Left forelimb (tissue), 1 donor: ENCODE data around the gene JADE1.

Experiments
- DNase-seq: peaks from one replicate; pipeline ENCODE4 v3.0.0-alpha.2; 2018; ENCODE audit warnings: low spot score

Gene JADE1

DNA sequence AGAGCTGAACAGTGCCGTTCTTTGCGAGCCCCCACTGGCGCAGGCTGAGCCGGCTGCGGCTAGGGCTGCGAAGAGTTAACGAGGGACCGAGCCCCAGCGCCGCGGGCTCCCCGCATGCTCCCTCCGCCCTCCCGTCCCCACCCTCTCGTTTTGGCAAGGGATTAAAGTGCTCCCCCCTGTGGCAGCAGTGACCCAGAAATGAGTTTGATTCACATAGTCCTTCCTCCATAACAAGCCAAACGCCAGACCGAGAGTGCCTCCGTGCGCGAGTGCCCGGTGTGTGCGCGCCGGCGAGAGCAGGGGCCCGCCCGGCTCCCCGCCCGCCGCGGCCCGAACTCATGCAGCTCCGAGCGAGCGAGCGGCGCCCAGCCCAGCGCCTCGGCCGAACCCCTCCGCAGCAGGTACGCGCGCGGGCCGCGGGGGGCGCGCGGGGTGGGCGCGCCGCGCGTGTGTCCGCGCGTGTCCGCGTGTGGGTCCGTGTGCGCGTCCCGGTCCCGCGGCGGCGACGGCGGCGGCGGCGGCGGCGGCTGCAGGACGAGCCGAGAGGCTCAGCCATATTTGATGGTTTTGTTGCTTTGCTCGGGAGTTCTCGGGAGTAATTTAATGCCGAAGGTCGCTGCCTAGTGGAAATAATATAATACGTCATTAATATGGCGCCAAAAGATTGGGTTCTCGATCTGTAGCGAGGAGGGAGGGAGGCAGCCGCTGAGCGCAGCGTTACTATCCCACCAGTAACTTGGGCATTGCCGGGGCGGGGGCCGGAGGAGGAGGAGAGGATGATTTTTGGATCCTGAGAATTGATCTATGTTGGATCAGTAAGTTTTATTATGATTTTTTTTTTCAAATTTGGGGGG lies at the start of gene JADE1:
Gene JADE1 (plus strand): TSS at position 224 of the 854 bp plus-strand sequence. CDS start 22,059 bp downstream, outside the sequence.
- peak; percentile 95 for DNase-seq

- DNase-seq = no peak
Observed at GRCh38 chr4:128766781-128767180, 42.7 kb upstream of the JADE1 start.

DNA sequence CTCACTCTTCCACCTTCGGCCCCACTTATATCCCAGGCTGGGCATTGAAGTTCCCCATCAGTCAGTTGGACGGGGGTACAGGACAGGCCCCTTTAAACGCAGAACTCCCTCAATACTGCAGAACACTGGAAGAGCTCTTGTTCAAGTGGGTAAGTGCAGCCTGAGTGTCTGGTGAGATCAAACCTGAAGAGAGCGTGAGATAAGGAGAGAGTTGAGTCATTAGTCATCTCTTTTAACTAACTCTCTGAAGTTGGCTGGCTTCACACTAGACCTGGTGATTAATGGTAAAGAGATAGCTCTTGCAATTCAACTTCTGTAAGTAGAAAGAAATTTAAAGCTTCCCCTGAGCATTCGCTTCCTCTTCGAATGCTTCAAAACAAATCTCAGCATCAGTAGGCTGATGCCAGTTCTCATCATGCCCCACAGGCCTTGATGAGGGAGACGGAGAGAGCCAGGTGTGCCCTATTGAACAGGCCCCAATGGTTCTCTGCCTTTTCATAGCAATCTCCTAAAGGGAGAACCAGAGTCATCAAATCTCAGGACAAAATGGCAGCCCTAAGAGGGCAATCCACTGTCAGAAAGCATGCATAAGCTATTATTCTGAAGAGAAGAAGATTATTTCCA lies 41.0 kb upstream of the JADE1 start:
- no peak for DNase-seq

DNA sequence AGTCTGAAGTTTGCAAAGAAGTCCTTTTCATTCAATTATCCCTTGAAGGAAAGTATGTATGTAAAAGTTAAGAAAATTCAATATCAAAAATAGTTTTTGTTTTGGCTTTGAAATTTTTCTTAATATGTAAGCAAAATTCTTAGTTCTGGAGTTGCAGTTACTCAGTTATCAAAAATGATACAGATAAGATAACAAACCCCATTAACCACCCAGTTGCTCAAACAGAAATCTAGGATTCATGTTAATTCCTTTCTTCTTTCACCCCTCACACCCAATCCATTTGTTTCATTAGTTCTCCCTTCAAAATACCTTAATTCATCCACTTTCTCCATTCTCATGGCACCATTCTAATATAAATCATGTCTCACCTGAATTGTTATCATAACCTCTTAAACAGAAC lies 40.5 kb upstream of the JADE1 start:
- no peak for DNase-seq

GRCh38 chr4:128770807-128771206 lies 38.7 kb upstream of the JADE1 start:
- DNase-seq = no peak

GRCh38 chr4:128775477-128775876 lies 34.0 kb upstream of the JADE1 start:
- no peak for DNase-seq

DNA sequence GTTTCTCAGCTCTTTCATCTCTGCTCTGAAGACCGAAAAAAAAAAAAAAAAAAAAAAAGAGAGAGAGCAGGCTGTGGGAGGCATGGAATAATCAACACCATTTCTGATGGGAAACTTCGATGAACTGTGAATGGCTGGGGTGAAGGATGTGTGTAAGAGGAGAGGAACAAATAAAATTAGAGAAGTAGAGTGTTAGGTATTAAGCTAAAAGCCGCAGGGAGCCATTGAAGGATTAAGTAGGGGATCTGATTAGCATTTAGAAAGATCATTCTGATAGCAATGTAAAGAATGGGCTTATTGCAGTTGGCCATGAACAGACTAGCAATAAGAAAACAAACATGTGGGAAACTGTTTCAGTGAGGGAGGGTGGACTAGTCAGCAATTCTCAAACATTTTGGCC lies 33.6 kb upstream of the JADE1 start:
- DNase-seq = no peak

GRCh38 chr4:128776794-128777216 lies 32.7 kb upstream of the JADE1 start:
- no peak for DNase-seq

- no peak for DNase-seq
Observed at GRCh38 chr4:128780688-128781087, 28.8 kb upstream of the JADE1 start.

GRCh38 chr4:128782076-128782715 lies 27.3 kb upstream of the JADE1 start:
- DNase-seq = no peak

DNA sequence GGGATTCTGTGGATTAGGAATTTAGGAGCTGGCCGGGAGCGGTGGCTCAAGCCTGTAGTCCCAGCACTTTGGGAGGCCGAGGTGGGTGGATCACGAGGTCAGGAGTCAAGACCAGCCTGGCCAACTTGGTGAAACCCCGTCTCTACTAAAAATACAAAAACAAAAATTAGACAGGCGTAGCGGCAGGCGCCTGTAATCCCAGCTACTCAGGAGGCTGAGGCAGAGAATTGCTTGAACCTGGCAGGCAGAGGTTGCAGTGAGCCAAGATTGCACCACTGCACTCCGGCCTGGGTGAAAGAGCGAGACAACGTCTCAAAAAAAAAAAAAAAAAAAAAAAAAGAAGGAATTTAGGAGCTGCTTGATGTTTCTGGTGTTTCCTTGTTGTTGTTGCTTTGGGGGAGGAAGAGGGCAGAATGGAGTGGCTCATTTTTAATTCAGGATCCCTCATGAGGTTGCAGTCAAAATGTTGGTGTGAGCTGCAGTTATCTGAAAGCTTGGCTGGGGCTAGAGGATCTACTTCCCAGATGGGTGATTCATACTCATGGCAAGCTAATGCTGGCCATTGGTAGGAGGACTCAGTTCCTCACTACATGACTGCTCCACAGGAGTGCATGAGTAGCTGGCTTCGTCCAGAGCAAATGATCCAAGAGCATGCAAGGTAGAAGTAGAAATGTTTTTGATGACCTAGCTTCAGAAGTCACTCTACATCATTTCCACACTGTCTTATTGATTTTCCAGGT lies 26.5 kb upstream of the JADE1 start:
- DNase-seq = no peak

- DNase-seq = no peak
Observed at GRCh38 chr4:128787509-128788311, 21.8 kb upstream of the JADE1 start.

- no peak for DNase-seq
Observed at GRCh38 chr4:128793859-128794672, 15.4 kb upstream of the JADE1 start.

GRCh38 chr4:128796934-128797333 lies 12.6 kb upstream of the JADE1 start:
- no peak for DNase-seq

DNA sequence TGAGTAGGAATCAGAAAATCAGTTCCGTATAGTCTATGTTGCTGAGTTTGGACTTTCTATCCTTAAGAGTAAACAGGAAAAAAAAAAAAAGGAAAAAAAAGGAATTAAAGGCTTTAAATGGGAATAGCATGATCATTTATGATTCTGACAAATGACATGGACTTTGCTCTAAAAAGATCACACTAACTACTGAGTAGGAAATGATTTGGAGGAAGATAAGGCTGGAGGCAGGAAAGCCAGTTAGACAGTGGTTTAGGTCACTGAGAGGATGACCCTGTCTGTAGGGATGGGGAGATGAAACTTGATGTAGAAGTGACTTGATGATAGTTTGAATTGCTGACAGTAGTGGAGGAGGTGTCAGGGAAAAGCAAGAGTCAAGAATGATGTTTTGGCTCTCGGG lies 9.2 kb upstream of the JADE1 start:
- no peak for DNase-seq

- DNase-seq = no peak
Observed at GRCh38 chr4:128800701-128801284, 8.7 kb upstream of the JADE1 start.

- no peak for DNase-seq
Observed at GRCh38 chr4:128802680-128803628, 6.5 kb upstream of the JADE1 start.

DNA sequence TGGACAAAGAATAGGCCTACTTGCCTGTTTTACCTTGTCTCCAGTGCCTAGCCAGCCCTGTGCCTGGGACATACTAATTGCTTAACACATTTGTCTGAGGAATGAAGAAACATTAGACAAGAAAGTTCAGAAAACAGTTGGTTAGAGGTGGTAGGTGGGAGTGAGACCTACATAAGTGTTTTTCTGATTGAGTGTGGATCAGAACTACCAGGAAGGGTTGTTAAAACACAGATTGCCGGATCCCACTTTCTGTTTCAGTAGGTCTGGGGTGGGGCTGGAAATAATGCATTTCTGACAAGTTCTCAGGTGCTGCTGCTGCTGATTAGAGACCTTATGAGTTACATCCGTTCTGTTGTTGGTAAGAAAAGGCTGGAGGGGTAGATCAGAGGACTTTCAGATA lies 5.7 kb upstream of the JADE1 start:
- DNase-seq = no peak

GRCh38 chr4:128810331-128810870 lies 901 bp downstream of the JADE1 start:
- DNase-seq = peak; percentile 69
